Stimulated activated CD4-positive, alpha-beta T cell treated with anti-CD3 and anti-CD28 coated beads, Interleukin-2, amount 100 ng/mL, for 24 hours (primary cell): ENCODE results near the gene PSMD12.
"Not testable (repeated sequence)": the region's sequence is repeated elsewhere in the genome, so short reads cannot be mapped to it uniquely, and the experiment has no call there.

Source experiments
- DNase-seq, 2 donors: peaks; one replicate each; pipeline ENCODE4 v3.0.0-alpha.2; 2020

The PSMD12 gene

DNA sequence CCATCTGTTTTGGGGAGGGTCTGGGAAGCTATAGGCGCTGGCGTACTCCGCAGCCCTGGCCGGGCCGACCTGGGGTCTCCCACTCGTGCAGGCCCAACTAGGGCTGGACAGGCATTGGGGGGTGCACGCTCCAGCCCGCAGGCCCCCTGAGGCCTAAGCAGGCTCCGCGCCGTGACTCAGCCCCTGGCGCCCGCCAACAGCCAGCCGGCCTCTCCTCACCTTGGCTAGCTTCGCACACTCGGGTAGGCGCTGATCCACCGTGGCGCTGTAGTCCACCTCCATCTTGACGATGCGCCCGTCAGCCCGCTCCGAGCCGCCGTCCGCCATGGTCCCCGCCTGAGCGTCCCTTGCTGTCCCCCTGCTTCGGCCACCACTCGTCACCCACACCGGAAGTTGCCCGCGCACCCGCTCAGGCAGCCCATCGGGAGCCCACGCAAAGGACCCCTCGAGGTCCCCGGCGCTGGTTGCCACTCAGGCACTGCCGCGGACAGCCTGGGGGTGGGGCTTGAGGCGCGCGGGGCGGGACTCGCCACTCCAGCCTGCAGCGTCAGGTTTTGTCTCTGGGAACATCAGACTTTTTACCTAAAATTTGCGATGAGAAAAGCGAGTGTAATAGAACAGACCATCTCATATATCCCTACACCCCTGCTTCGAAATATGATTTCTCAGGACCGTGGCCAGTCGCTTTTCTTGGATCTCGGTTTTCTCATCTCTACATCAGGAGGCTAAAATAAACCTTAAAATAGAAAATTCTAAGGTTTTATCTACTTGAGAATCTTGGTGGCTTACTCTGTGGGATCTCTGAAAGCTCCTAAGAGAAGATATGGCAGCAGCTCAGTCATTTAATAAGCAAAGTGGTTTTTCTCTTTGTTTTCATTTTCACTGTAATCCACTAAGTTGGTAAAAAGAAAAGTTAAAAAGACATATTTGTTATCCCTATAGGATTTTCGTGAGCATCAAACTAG, at the start of gene PSMD12:
TSS of gene PSMD12 (minus strand) at position 385 of the 965 bp plus-strand sequence. CDS start at position 327, 58 bp downstream.
- DNase-seq: peak; percentile 96 to 97

DNA sequence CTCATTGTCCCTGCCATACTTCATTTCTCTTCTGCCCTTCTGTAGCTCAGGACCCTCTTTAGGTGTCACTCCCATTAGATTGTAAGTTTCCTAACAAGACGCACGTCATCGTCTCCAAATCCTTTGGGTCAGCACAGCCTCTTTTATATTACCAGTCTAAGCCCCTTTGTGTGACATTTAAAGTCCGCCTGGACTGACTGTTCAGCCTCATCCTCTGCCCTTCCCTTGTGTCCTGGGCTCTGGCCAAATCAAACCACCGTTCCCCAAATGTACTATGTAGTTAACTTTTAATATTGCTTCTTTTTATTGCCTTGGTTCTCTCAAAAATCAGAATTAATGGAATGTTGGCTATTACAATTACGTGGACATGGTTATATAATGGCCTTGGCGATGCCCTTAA, 48.9 kb upstream of the PSMD12 start:
- DNase-seq: no peak

DNA sequence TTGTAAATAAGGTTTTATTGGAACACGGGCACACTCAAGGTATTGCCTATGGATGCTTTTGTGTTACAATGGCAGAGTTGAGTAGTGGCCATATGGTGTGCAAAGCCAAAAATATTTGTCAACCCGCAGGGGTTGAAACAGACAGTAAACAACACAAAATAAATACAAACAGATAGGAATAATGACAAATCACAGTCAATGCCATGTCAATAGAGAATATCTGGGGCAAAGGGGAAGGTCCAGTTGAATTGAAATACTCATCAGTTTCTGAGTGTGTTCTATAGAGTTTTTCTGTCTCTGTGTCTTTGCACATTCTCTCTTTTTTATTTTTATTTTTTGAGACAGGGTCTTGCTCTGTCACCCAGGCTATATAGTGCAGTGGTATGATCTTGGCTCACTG, 48.2 kb upstream of the PSMD12 start:
- no peak for DNase-seq

- no peak for DNase-seq
These were observed 47.8 kb upstream of the PSMD12 start for GRCh38 chr17:67414130-67414529.

GRCh38 chr17:67413388-67413787, 47.0 kb upstream of the PSMD12 start:
- no peak for DNase-seq

DNA sequence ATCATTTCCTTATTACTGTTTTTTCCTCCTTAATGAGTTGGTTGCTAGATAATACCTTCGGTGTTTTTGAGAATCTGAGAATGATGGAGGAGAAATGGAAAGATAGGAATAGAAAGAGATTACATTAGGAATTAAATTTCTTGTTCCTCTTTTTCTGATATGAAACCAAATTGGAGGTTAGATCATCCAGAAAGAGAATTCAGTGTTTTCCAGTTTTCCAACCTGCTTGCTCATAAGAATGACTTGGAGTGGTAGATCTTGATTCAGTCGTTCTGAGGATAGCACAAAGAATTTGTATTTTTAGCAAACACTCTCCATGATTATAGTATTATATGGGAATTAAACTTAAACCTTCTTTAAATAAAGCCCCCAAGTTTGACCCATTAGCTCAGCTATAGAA, 46.6 kb upstream of the PSMD12 start:
- DNase-seq: no peak

DNA sequence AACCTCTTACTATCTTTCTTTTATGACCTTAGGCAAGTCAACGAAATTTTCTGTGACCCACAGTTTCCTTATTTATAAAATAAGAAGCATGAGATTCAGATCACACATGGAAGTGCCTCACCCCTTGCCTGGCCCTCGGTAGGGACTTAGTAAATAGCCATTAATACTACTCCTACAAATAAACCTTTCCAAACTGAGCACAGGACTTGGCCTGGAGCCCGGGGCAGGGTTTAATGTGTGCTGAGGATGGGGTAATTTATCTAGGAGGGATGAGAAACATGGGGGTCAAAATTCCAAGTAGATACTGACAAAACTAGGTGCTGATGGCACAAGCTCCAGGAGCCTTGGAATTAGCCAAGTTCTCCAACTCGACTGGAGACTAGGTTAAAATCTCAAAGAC, 45.7 kb upstream of the PSMD12 start:
- no peak for DNase-seq

DNA sequence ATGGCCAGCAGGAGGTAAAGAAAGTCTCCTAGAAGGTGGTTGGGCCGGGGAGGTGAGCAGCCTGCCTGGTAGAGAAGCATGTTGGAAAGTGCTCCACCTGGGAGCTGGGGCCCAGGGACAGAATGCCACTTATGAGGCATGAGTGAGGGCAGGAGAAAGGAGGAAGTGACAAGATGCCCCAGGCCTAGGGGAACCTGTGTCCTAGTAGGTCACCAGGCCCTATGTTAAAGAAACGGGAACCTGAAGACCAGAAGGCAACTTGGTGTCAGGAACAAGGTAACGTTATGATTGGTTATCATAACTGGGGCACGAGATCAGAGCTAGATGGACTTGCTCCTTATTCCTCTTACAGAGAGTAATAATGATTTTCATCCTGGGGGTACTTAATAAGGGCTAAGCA, 45.0 kb upstream of the PSMD12 start:
- DNase-seq: no peak

DNA sequence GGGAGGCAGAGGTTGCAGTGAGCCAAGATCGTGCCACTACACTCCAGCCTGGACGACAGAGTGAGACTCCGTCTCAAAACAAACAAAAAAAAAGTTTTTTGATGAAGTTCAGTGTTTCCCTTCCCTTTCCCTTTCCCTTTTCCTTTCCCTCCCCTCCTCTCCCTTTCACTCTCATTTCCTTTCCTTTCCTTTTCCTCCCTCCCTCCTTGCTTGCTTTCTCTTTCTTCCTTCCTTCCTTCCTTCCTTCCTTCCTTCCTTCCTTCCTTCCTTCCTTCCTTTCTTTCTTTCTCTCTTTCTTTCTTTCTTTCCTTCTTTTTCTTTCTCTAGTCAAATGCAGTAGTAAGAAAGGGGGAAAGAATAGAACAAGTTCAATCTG, 42.1 kb upstream of the PSMD12 start:
- DNase-seq: not testable (repeated sequence)

DNA sequence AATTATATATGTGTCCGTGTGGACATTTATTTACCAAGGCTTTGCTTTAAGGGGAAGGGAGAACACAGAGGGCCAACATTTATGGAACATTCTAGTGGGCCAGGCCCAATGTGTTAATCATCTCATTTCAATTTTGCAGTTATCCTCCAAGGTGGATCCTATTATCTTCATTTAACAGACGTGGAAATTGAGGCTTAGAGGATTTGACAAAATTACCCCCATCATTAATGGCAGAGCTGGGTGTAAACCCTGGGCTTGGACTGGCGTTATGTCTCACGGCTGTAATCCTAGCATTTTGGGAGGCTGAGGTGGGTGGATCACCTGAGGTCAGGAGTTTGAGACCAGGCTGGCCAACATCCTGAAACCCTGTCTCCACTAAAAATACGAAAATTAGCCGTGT, 37.1 kb upstream of the PSMD12 start:
- no peak for DNase-seq

- DNase-seq: no peak
These were observed 36.7 kb upstream of the PSMD12 start for GRCh38 chr17:67403065-67403464.

DNA sequence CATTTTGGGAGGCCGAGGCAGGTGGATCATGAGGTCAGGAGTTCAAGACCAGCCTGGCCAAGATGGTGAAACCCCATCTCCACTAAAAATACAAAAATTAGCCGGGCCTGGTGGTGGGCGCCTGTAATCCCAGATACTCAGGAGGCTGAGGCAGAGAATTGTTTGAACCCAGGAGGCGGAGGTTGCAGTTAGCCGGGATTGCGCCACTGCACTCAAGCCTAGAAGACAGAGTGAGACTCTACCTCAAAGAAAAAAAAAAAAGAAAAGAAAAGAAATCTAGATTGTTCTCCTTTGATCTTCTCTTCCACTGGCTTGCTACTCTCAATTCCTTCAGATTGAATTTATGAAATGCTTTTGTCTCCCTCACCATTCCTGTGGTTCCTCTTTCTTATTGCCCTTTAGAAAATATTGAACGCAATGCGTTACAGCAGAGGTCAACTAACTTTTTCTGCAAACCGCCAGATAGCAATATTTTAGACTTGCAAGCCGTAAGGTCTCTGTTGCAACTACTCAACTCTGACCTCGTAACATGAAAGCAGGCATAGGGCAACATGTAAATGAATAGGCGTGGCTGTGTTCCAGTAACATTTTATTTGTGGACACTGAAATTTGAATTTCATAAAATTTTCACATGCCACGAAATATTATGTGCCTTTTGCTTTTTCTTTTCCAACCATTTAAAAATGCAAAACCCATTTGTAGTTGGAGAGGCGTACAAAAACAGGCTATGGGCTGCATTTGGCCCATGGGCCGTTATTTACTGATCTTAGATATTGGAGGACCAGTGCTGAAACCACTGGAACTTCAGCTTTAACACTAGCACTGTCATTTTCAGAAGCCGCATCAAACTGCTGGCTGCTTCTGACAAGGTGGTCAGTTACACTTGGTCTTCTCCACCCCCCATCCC, 35.5 kb upstream of the PSMD12 start:
- no peak for DNase-seq

DNA sequence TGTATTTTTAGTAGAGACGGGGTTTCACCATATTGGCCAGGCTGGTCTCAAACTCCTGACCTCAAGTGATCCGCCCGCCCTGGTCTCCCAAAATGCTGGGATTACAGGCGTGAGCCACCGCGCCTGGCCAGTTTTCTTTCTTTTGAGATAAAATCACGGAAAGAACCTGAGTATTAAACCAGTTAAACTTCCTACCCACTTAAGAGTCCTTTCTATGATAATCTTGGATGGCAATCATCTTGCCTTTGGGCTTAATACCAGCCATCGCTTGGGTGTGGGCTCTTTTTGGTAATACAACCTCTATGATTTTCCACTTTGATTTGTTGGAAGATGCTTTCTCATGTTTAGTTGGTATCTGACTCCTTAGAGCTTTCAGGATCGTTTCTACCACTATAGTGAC, 34.7 kb upstream of the PSMD12 start:
- DNase-seq: no peak

- DNase-seq: no peak
These were observed 33.8 kb upstream of the PSMD12 start for GRCh38 chr17:67400193-67400592.

DNA sequence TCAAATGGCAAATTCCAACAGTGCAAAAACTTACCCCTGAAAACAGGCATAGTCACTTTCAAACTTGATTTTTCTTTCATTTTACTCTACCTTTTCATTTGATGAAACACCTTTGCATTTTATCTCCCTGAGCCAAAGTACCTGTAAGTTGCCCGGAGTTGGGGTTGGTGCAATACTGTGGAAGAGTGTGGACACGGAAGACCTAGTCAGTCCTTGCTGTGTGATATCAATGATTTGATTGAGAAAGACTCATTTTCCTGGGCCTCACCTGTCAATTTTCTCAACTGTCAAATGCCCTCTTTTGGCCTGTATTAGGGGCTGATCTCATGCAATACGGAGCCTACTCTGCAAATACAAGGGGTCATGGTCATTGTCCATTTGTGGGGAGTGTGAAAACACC, 33.3 kb upstream of the PSMD12 start:
- no peak for DNase-seq

DNA sequence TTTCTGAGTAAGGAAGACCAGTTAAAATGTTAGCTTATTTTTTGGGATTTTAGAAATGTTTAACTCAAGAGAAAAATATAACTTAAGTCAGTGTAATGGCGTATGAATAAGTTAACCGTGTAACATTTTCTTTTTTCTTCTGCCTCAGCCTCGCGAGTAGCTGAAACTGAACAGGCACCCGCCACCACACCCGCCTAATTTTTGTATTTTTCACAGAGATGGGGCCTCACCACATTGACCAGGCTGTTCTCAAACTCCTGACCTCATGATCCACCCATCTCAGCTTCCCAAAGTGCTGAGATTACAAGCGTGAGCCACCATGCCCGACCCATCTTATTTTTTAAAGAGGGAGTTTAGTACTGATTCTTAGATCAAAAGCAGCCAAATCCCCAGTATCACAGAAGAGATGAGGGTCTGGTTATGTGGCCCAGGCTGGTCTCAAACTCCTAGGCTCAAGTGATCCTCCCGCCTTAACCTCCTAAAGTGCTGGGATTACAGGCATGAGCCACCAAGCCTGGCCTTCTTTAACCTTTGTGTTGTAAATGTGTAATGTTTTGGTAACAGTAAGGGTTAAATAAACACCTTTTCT, 27.5 kb upstream of the PSMD12 start:
- DNase-seq: no peak

GRCh38 chr17:67392111-67392510, 25.7 kb upstream of the PSMD12 start:
- DNase-seq: no peak

DNA sequence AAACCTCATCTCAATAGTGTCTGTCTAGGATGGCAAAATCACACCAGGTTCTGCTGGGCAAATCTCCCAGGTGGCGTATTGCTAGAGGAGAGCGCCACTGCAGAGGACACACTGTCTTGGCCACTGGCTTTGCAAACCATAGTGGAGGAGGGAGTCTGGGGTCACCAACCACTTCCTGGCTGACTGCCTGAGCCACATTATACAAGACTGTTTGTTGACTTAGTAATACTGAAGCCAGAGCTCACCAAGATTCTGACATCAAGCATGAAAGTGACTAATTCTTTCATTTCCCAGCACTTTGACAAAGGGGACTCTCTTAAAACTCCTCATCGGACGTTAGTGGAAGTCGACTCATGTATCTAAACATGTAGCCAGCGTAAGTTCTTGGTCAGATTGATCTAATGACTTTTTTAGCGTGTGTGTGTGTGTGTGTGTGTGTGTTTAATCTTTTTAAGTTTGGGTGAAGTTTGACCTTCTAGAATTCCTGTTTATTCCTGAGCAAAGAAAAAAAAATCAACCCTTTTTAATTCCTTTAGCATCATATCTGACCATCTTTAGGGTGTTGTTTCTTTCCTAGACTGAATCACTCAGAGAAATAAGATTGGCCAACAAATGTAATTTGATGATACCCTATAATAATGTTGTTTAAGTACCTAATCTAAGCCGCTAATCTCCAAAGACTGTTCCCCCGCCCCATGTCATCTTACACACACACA, 24.4 kb upstream of the PSMD12 start:
- DNase-seq: peak; percentile 59 to 70

DNA sequence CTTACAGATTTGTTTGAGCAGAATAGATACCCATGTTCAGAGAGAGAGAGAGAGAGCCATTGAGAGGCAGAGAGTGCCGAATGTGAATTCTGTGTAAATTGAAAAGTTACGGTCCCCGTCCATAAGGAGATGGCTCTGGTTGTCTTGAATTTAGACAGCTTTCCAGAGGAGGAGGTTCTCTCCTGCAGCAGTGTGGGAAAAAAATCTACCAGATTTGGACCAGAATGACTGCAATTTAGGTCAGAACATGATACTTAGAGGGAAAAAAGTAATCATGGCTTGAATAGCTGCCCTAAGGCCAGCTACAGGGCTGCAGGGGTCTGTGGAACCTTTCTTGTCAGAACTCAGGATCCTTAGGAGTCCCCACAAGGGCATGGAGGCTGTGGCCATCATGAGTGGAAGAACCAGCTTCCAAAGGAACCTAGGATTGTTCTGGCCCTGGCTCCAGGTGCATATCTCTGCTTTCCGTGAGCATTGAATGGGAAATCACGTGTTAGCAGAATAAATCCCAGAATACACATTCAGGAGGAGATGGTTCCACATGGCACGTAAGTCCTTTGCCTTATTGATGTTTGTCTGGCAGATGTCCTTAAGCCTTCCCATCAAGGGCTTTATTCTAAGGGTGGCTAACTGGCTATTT, 23.7 kb upstream of the PSMD12 start:
- no peak for DNase-seq

- no peak for DNase-seq
These were observed 22.6 kb upstream of the PSMD12 start for GRCh38 chr17:67388986-67389385.

- DNase-seq: not testable (repeated sequence)
These were observed 22.2 kb upstream of the PSMD12 start for GRCh38 chr17:67388536-67388935.

- peak; percentile 84 for DNase-seq
These were observed 20.7 kb upstream of the PSMD12 start for GRCh38 chr17:67386965-67387551.
